HUDEP-2 (cell line): ENCODE measurements around the gene SCN3B.

Experiments
- DNase-seq, 76 experiments: peaks; one replicate each; lab custom pipeline; 2025; ENCODE audit not compliant: unreplicated experiment in 76 of 76; lab: John Stamatoyannopoulos, UW

SCN3B gene

DNA sequence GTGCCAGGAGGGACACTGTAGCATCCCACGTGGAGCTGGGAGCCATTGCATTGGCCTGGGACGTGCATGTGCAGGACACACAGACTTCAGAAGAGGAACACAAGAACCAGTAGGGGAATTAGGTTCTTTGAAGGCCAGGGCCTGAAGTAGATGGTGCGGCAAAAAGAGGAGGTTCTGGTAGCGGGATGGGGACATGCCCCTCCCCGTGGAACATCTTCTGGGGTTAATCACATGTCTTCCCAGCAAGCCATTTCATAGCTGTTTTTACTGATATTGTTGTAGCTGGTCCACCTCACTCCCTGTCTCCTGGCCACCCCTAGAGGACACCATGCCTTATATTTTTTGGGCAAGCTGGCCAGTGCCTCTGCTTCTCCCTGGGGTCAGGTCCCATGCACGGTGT lies 74.3 kb downstream of the SCN3B start:
- DNase-seq = no peak

DNA sequence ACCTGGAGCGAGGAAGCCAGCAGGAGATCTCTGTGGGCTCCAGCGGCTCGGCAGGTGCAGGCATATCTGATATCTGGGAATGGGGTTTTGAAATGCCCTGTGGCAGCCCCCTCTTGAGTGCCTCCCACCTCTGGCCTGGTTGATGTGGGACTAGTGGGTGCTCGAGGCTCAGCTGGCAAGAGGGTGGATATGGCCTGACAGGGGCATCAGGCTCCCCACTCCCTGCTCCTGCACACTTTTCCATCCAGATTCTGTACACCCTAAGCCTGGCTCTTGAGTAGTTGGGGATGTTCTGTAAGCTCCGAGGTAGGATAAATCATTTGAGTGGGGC lies 75.0 kb downstream of the SCN3B start:
- DNase-seq = no peak
